HG03342 (cell line): ENCODE data around the gene KATNB1.
"Not testable (repeated sequence)": the region's sequence is repeated elsewhere in the genome, so short reads cannot be mapped to it uniquely, and the experiment has no call there.

ENCODE experiments used
- ATAC-seq: cut with Tn5 transposase; IDR thresholded peaks from one replicate; pipeline ENCODE4 v1.9.1; 2021; ENCODE audit warnings: mild to moderate bottlenecking, moderate library complexity; ENCODE audit not compliant: unreplicated experiment

The KATNB1 gene

DNA sequence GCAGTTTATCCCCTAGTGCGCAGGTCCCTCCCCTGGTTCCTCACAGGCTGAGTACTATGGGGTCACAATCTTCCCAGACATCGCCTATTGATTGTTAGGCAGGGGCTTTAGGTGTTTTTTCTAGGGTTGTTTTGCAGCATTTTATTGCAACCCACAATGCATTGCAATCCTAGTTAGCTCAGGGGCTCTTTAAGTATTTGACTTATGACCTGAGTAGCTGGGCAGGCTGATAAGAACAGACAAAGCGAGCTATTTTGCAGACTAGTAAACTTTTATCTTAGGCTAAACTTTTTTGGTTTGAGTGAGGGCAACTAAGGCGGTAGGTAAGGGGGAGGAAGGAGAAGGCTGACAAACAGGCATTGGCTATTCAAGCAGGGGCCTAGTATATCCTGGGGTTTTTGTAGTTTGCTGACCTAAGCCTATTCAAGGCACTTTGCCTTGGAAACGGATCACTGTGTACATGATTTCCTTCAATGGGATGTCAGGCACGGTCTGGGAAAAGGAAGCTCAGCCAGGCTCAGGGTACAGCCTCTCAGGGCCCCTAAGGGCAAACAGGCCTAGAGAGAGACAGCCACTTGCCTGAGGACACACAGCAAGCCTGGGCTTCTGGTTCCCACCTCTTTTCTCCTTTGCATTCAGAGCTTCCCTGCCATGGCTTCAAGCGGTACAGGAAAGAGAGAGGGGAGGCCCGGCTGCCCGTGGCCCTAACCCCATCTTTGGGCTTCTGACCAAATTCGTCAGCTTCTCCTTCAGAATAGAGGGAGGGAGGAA lies 34.6 kb upstream of the KATNB1 start:
- ATAC-seq: no peak

DNA sequence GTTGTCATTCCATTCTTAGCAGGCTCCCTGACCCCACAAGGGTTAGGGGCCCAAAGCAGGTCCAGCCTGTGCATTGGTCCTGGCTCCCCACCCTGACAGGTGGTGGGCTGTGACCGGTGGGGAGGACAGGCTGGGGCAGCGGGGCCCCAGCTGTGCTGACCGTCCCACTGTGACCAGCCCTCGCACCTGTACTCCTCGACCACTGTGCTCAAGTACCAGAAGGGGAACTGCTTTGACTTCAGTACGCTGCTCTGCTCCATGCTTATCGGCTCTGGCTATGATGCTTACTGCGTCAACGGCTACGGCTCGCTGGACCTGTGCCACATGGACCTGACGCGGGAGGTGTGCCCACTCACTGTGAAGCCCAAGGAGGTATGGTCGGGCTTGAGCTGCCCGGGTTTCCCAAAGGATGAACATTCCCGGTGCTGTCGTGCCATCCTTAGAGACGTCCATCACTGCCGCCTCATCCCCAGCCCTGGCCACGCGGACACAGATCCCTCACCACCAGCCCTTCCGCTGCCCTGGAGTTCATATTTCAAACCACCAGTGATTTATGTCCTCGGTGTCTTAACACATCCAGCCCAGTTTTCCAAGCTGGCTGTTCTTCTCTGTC lies 33.7 kb upstream of the KATNB1 start:
- ATAC-seq: no peak

DNA sequence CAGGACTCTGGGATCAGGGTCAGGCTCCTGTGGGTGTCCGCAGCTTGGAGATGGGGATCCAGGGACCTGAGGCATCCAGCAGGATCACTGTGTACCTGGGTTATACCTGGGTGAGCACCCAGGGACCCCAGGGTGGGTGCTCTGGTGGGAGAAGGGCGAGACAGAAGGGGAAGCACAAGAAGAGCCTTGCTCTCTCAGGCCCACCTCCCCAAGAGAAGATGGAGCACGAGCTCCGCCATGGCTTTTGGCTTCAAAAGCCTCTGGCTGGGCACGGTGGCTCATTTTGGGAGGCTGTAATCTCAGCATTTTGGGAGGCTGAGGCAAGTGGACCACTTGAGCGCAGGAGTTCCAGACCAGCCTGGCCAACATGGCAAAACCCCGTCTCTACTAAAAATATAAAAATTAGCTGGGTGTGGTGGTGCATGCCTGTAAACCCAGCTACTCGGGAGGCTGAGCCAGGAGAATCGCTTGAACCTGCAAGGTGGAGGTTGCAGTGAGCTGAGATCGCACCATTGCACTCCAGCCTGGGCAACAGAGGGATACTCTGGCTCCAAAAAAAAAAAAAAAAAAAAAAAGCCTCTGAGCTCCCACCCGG lies 32.1 kb upstream of the KATNB1 start:
- ATAC-seq: no peak

DNA sequence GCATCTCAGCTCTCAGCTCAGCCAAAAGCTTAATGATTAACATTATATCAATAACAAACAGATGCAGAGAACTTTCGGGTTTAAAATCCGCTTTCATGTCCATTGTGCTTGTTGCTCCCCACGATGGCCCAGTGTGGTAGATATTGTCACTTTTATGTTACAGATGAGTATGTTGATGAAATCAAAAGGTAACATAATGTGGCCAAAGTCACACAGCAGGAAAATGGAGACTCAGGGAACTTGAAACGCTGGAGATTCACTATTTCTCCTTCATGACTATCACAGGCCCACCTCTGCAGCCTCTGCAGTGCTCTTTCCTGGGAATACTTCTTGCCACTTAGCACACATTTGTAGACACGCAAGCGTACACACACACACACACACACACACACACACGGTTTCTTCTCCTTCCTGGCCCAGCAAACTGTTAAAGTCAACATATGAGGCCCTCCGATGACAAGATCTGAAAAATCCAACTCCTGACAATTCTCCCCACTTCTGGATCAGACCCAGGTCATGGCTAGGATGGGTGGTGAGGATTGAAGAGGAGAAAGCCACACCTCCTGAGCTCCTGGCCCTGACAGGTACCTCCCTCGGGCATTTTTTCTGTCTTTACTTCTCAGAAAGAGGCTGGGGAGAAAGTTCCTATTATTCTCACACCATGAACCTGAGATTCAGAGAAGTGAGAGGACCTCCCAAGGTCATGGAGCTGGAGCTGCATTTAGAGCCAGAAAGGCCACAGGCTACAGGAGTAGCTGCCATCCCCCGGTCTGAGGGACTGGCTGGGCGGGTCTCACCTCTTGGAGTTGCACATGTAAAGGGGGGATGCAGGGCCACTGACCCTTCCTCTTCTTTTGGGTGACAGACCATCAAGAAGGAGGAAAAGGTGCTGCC lies 31.3 kb upstream of the KATNB1 start:
- no peak for ATAC-seq

DNA sequence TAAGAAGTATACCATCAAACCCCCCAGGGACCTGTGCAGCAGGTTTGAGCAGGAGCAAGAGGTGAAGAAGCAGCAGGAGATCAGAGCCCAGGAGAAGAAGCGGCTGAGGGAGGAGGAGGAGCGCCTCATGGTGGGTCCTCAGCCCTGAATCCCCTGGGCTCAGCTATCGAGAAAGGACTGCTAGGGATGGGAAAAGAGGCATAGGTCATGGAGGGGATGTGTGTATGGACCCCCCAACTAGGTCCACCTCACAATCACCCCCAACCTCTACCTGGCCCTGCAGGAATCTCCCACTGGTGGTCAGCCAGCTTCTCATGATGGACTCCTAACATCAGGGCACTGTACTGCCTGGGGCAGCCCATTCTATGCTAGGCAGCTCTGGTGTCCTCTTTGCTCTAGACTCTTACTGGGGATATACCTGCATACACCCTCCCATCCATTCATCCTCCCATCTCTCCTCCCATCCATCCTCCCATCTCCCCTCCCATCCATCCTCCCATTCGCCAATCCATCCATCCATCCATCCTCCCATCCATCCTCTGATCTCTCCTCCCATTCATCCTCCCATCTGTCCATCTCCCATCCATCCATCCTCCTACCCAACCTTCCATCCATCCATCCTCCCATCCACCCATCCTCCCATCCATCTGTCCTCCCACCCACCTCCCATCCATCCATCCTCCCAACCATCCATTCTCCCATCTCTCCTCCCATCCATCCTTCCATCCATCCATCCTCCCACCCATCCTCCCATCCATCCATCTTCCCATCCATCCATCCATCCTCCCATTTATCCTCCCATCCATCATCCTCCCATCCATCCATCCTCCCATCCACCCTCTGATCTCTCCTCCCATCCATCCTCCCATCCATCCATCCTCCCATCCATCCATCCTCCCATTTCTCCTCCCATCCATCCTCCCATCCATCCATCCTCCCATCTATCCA lies 30.4 kb upstream of the KATNB1 start:
- no peak for ATAC-seq

DNA sequence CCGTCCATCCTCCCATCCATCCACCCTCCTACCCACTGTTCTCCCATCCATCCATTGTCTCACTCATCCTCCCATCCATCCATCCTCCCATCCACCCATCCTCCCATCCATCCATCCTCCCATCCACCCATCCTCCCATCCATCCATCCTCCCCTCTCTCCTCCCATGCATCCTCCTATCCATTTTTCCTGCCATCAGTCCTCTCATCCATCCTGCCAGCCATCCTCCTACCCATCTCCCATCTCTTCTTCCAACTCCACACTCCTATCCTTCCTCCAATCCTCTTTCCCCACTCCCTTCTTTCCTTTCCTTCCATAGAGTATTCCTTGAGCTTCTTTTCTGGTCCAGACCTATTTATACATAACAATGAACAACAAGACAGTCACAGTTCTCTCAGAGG lies 28.9 kb upstream of the KATNB1 start:
- ATAC-seq: no peak

DNA sequence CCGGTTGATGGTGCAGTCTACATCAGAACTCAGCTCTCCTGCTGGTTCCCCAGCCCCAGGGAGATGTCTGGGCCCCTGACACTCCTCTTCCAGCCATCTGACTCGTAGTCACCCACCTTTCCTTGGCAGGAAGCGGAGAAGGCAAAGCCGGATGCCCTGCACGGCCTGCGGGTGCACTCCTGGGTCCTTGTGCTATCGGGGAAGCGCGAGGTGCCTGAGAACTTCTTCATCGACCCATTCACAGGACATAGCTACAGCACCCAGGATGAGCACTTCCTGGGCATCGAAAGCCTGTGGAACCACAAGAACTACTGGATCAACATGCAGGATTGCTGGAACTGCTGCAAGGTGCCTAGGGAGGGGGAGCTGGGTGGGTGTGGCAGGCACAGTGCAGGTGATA lies 28.2 kb upstream of the KATNB1 start:
- no peak for ATAC-seq

DNA sequence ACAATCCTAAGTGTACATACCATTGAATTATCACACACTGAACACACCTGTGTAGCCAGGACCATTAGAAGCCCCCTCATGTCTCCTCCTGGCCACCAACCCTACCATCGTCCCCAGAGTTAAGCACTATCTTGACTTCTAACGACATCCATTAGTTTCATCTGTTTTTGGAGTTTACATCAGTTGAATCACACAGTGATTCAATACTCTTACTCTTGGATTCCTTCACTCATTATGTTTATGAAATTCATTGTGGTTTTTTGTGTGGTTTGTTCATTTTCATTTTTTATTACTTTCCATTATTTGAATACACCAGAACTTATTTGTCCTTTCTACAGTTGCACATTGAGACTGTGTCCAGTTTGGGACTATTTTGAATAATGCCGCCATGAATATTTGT lies 27.4 kb upstream of the KATNB1 start:
- no peak for ATAC-seq

DNA sequence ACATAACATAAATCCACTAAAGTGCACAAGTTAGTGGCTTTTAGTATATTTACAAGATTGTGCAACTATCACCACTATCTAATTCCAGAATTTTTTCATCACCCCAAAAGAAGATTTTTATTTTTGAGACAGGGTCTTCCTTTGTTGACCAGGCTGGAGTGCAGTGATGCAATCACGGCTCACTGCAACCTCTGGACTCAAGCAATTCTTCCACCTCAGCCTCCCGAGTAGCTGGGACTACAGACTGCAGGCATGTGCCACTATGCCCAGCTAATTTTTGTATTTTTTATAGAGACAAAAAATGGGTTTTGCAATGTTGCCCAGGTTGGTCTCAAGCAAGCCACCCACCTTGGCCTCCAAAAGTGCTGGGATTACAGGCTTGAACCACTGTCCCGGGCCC lies 25.9 kb upstream of the KATNB1 start:
- ATAC-seq: no peak

DNA sequence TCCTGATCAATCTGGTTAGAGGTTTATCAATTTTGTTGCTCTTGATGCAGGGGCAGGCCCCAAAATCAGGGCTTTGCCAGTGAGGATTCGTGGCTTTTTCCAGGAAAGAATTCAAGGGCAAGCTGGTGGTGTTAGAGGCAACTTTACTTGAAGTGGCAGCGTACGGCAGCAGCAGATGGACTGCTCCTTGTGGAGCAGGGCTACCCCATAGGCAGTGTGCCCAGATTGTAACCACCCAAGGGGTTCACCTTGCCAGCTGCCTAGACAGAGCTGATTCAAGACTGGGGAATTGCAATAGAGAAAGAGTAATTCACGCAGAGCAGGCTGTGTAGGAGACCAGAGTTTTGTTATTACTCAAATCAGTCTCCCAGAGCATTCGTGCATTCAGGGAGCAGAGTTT lies 24.2 kb upstream of the KATNB1 start:
- ATAC-seq: no peak

DNA sequence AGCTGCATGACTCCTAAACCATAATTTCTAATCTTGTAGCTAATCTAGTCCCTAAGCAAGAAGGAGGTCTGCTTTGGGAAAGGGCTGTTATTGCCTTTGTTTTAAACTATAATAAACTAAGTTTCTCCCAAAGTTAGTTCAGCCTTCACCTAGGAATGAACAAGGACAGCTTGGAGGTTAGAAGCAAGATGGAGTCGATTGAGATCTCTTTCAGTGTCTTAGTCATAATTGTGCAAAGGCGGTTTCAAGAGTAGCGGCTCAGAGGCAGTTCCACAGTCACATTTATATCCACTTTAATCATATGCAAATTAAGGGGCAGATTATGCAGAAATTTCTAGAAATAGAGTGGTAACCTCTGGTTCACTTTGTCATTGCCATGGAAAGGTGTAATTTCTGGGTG lies 23.6 kb upstream of the KATNB1 start:
- no peak for ATAC-seq

DNA sequence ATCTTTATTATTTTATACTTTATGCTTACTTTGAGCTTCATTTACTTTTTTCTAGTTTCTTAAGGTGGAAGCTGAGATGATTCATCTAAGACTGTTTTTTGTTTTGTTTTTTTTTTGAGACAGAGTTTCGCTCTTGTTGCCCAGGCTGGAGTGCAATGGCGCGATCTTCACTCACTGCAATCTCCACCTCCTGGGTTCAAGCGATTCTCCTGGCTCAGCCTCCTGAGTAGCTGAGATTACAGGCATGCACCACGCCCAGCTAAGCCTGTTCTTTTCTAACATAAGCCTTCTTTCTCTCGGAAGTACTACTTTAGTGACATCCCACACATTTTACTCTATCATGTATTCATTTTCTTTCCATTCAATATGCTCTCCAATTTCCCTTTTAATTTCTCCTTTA lies 23.0 kb upstream of the KATNB1 start:
- not testable (repeated sequence) for ATAC-seq

DNA sequence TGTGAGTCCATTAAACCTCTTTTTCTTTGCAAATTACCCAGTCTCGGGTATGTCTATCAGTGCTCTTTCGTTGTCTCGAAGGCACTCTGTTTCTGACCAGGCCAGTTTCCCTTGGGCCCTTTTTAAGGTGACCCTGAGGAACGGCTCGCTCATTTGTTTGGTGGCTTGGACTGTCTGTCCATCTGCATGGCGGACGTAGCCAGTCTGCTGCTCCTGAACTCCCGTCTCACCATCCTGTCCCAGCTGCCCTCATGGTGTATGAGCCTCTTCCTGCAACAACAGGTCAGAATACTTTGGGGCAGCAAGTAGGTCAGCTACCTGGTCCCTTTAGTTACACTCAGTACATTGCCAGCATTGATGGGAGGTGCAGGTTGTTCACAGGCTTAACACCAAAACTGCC lies 22.0 kb upstream of the KATNB1 start:
- no peak for ATAC-seq

DNA sequence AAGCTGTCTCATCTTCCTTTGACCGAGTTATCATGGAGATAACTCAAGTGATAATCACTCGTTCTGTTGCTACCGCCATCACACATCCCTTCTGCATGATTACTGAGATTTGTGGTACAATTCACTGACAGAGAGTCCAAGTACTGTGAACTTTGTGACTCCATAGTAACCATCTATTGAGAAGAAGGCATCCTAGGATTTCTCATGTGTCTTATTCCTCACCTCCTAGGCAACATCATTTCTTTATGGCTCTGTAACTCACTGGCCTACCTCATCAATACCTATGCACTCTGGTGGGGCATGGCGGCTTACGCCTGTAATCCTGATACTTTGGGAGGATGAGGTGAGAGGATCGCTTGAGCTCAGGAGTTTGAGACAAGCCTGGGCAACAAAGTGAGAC lies 21.5 kb upstream of the KATNB1 start:
- ATAC-seq: no peak

DNA sequence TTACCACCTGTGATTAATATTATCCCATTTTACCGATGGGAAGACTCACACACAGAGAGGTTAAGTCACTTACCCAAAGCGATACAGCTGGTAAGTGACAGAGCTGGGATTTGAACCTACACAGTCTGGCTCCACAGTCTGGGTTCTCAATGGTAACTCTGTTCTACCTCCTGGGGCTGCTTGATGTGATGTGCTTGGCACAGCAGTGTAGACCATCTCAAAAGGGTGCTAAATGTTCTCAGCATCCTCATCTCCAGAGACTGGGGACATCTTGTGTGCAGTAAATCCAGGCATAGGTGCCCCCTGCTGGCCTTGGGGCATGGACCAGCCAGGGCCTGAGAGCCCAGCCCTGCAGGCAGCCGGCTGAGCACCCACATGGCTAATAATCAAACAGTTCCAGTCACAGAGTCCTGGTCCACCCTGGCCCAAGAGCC lies 15.4 kb upstream of the KATNB1 start:
- no peak for ATAC-seq

DNA sequence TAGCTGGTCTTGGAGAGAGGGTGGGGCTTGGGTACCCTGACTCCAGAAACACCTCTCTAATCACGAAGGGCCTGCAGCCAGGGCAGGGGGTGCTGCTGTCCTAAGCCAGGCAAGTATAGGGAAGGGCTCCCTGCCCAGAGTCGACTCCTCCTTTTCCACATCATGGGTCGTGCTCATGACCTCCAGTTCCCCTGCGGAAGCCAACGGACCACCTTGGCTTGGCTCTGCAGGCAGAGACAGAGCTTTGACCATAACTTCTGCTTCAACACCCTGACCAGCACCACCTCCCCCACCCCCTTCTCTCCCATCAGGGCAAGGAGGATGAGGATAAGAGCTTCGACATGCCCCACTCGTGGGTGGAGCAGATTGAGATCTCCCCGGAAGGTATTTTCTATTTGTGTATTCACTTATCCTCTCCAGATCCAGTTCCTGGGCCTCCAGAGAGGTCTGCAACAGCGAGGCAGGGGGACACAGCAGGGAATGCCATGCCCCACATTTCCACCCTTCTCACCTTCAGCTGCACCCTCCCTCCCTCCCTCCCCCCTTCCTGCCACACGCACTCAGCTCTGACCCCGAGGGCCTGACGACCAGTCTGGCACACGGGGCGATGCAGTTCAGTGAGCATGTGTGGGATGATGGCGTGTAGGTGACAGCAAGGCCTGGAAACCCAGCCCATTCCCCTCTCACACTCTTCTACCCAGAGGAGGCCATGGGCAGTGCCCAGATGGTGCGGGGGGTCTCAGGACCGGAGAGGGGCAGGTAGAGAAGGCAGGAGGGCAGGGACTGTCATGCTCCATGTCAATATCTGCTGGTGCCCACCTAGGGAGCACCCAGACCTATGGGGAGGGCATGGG lies 14.0 kb upstream of the KATNB1 start:
- no peak for ATAC-seq

DNA sequence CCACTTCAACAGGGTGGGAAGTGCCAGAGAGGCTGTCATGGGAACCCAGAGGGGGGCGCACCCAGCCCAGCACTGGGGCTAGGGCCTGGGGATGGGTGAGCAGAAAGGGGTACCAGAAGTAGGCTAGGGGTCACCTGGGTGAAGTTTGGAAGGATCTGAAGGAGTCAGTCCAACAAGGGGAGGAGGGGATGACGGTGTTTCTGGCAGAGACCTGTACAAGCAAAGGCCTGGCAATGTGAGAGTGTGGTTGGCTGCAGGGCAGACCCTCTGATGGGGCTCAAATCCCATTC lies 13.4 kb upstream of the KATNB1 start:
- no peak for ATAC-seq

DNA sequence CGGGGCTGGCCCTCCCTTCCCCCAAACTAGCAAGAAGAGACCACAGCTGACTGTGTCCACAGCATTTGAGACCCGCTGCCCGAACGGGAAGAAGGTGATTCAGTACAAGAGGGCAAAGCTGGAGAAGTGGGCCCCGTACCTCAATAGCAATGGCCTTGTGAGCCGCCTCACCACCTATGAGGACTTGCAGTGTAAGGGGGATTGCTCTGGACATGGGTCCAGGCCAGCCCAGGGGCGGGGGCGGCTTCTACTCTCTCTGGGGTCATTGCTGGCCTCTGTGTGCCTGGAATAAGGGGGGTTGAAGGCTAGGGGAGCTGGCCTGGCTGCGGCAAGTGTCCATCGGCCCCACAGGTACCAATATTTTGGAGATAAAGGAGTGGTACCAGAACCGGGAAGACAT lies 12.9 kb upstream of the KATNB1 start:
- no peak for ATAC-seq

DNA sequence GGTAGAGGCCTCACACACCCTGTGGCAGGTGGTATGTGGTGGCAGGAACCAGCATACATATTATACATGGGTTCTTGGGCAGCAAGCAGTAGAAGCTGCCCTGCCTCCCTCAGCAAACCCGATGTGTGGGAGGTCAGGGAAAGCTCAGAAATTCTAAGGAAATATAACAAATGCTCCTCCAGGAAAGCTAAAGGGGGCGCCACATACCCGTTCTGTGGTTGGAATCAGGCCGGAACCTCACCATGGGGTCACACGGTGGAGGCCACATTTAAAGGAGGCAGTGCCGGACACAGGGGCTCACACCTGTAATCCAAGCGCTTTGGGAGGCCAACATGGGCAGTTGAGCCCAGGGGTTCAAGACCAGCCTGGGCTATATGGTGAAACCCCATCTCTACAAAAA lies 12.4 kb upstream of the KATNB1 start:
- no peak for ATAC-seq

DNA sequence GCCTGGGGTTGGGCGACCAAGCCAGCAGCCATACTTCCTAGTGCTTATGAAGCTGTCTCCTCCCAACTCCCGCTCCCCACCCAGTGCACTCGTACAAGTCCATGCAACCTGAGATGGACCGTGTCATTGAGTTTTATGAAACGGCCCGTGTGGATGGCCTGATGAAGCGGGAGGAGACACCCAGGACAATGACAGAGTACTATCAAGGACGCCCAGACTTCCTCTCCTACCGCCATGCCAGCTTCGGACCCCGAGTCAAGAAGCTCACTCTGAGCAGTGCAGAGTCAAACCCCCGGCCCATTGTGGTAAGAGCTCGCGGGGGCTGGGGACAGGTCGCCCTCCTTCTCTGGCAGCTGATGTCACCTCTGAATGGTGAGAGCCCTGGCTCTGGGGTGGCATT lies 11.0 kb upstream of the KATNB1 start:
- no peak for ATAC-seq
